Left lung (tissue), 10 donors: ENCODE results near the gene MRPL18. TPM values are rescaled to one million over a fixed set of nuclear protein-coding genes. Genes with fewer than 3 reads are reported as not detected.

ENCODE experiments used
- ATAC-seq: fragments of 200-7000 bp; cut with Tn5 transposase; one replicate; pipeline ENCODE4 v1.9.1; 2020; ENCODE audit warnings: moderate library complexity
- DNase-seq, 4 donors: peaks; one replicate each; pipeline ENCODE4 v3.0.0-alpha.2; 2013 to 2020
- H3K27ac ChIP-seq, 2 donors: fragments of 200-600 bp; sonication (generic) in 1 of 2; one replicate each; pipeline versions ENCODE4 v1.5.0 to v1.8.0; 2020 to 2021
- H3K27me3 ChIP-seq, 2 donors: fragments of 200-600 bp; sonication (generic) in 1 of 2; one replicate each; pipeline versions ENCODE4 v1.5.0 to v1.8.0; 2020 to 2021
- H3K36me3 ChIP-seq, 2 donors: fragments of 200-600 bp; sonication (generic) in 1 of 2; one replicate each; pipeline versions ENCODE4 v1.5.0 to v1.8.0; 2020 to 2021
- H3K4me1 ChIP-seq, 2 donors: fragments of 200-600 bp; one replicate each; pipeline ENCODE4 v1.8.0; 2021
- H3K4me3 ChIP-seq, 2 donors: fragments of 200-600 bp; sonication (generic) in 1 of 2; one replicate each; pipeline versions ENCODE4 v1.5.0 to v1.8.0; 2020 to 2021; ENCODE audit warnings: mild to moderate bottlenecking in 1 of 2
- H3K9me3 ChIP-seq, 2 donors: fragments of 200-600 bp; sonication (generic) in 1 of 2; one replicate each; pipeline versions ENCODE4 v1.5.0 to v1.8.0; 2020 to 2021
- CTCF ChIP-seq, 2 donors: fragments of 200-600 bp; sonication (generic) in 1 of 2; IDR thresholded peaks; one replicate each; pipeline versions ENCODE4 v1.5.0 to v1.8.0; 2021; ENCODE audit warnings: antibody characterized with exemption in 2 of 2
- intact Hi-C, 2 donors: fragments of 100-400 bp; cut with DNase I; formaldehyde crosslinking; loops; one replicate each; pipeline versions ENCODE4 v1.11.2 to v1.14.2; 2022
- polyA plus RNA-seq, 6 donors: library from polyadenylated mRNA; unstranded; fragments of 120-200 nt; gene quantifications; one replicate each; pipeline ENCODE4 v1.2.1, GENCODE V29; 2013; ENCODE audit not compliant: insufficient read length in 6 of 6
- total RNA-seq, 2 donors: library from RNA; stranded (reverse); fragmentation: NEBNext Ultra II Directional; extraction: Animal tissue kit (Norgen Biotek cat#: 25700); gene quantifications; one replicate each; pipeline ENCODE4 v1.2.1, GENCODE V29; 2021
- donor health status: DM: no; HTN: yes; CAD: no.
- donor health status: DM: no; HTN: no; CAD: no.

MRPL18 gene
- total and polyA plus RNA-seq, 8 donors: 49.8 to 67.5 (median 56.8) TPM

- H3K9me3 ChIP-seq: peaks cover 0 to 7% of the 10 kb centered on the region in 2 donors
- TF ChIP-seq CTCF (IDR thresholded peaks at IDR 0.05): no peak
- no peak overlapping the region for H3K27ac ChIP-seq
- H3K4me3 ChIP-seq: no peak overlapping the region
- no peaks in the 10 kb centered on the region for H3K27me3 ChIP-seq
- intact Hi-C loops: no loop called here
- no peak for DNase-seq
- ATAC-seq: no peak
- no peaks in the 10 kb centered on the region for H3K4me1 ChIP-seq
- no peaks in the 10 kb centered on the region for H3K36me3 ChIP-seq
These were observed 54.7 kb downstream of the MRPL18 start for GRCh38 chr6:159844737-159845645.

Other genes with a start within 250 kb of the MRPL18 start
- 100 to 1,000 TPM; 179 to 879 TPM for gene SOD2, start 97.2 kb upstream of the MRPL18 start, total RNA-seq
- gene SOD2, start 97.2 kb upstream of the MRPL18 start, polyA plus RNA-seq: 10 to 100 TPM; 83.7 to 91.9 (median 88.2) TPM
- gene WTAP, start 63.0 kb upstream of the MRPL18 start, total RNA-seq: 100 to 1,000 TPM in 1 of 2 donors, 10 to 100 TPM in 1; 66.6 to 104 TPM
- gene WTAP, start 63.0 kb upstream of the MRPL18 start, polyA plus RNA-seq: 100 to 1,000 TPM; 116 to 135 (median 128) TPM
- 100 to 1,000 TPM in 1 of 2 donors, 10 to 100 TPM in 1; 31.4 to 116 TPM for gene ACAT2, start 28.4 kb upstream of the MRPL18 start, total RNA-seq
- gene ACAT2, start 28.4 kb upstream of the MRPL18 start, polyA plus RNA-seq: 10 to 100 TPM; 25.2 to 37.7 (median 29.4) TPM
- gene TCP1, start 865 bp upstream of the MRPL18 start, total RNA-seq: 100 to 1,000 TPM; 112 to 170 TPM
- gene TCP1, start 865 bp upstream of the MRPL18 start, polyA plus RNA-seq: 100 to 1,000 TPM; 237 to 267 (median 250) TPM
- gene PNLDC1, start 9.8 kb downstream of the MRPL18 start, total RNA-seq: under 1 TPM; 0.18 to 0.23 TPM
- under 1 TPM; 0.09 to 0.50 (median 0.20) TPM for gene PNLDC1, start 9.8 kb downstream of the MRPL18 start, polyA plus RNA-seq
- under 1 TPM in 1 of 2 donors, not detected in 1; 0.03 TPM for gene MAS1, start 100.5 kb downstream of the MRPL18 start, total RNA-seq
- gene MAS1, start 100.5 kb downstream of the MRPL18 start, polyA plus RNA-seq: under 1 TPM; 0.02 to 0.07 (median 0.05) TPM
- gene IGF2R, start 178.6 kb downstream of the MRPL18 start, total RNA-seq: 100 to 1,000 TPM; 141 to 153 TPM
- 10 to 100 TPM; 56.5 to 61.1 (median 58.4) TPM for gene IGF2R, start 178.6 kb downstream of the MRPL18 start, polyA plus RNA-seq